H1 (cell line): ENCODE results near the gene LENG1. TPM values are rescaled to one million over a fixed set of nuclear protein-coding genes. Genes with fewer than 3 reads are reported as not detected.
A peak's percentile ranks its signal among the peaks of the same experiment; 100 is the strongest.

Experiments
- CTCF ChIA-PET: fragments of 300-600 bp; sonication (Branson Sonifier 250); formaldehyde crosslinking; loops from one replicate; lab custom pipeline; 2021; ENCODE audit not compliant: partially characterized antibody; lab: Charles Lee
- POLR2A ChIA-PET: fragments of 300-600 bp; sonication (Branson Sonifier 250); formaldehyde crosslinking; loops from one replicate; lab custom pipeline; 2021; ENCODE audit warnings: inconsistent platforms; ENCODE audit not compliant: partially characterized antibody; lab: Charles Lee
- DNase-seq, 2 experiments: peaks; one replicate each; pipeline versions ENCODE4 v3.0.0 to v3.0.0-alpha.2; 2010 to 2022; ENCODE audit warnings: low spot score in 2 of 2, low read depth in 1 of 2, mixed read lengths in 1 of 2
- FAIRE-seq: peaks from 2 replicates; lab custom pipeline; 2011; peaks lifted over from hg19 to GRCh38; lab: Jason Lieb, UNC
- H2AFZ ChIP-seq: 2 replicates; pipeline ENCODE4 v1.8.1; 2012; ENCODE audit warnings: low read length, inconsistent platforms
- H2AK5ac ChIP-seq: 2 replicates; pipeline ENCODE4 v1.6.1; 2013; ENCODE audit warnings: low read depth, low read length
- H2BK120ac ChIP-seq: replicated peaks from 2 replicates; pipeline ENCODE3; 2013; ENCODE audit warnings: low read depth, low read length, inconsistent platforms
- H2BK12ac ChIP-seq: 2 replicates; pipeline ENCODE4 v1.6.1; 2013; ENCODE audit warnings: low read depth, low read length
- H2BK15ac ChIP-seq: 2 replicates; pipeline ENCODE4 v1.6.1; 2013; ENCODE audit warnings: low read length
- H2BK20ac ChIP-seq: 2 replicates; pipeline ENCODE4 v1.6.1; 2013; ENCODE audit warnings: low read length
- H2BK5ac ChIP-seq: 2 replicates; pipeline ENCODE4 v1.6.1; 2013; ENCODE audit warnings: low read depth, low read length
- H3K14ac ChIP-seq: 2 replicates; pipeline ENCODE4 v1.6.1; 2013; ENCODE audit warnings: inconsistent platforms; ENCODE audit not compliant: insufficient read length
- H3K18ac ChIP-seq: 2 replicates; pipeline ENCODE4 v1.6.1; 2013; ENCODE audit warnings: low read length; ENCODE audit errors: extremely low read depth
- H3K23ac ChIP-seq: 2 replicates; pipeline ENCODE4 v1.6.1; 2013; ENCODE audit warnings: inconsistent platforms; ENCODE audit not compliant: insufficient read length
- H3K23me2 ChIP-seq: 2 replicates; pipeline ENCODE4 v1.6.1; 2013; ENCODE audit warnings: low read depth, low read length
- H3K27ac ChIP-seq: 2 replicates; pipeline ENCODE4 v1.6.1; 2011; ENCODE audit warnings: low read depth, low read length, inconsistent platforms
- H3K27me3 ChIP-seq, 4 experiments: replicated peaks in 1 of 4; 1 replicate in 1 of 4; 2 replicates in 3 of 4; pipeline versions ENCODE4 v1.6.1 to v1.8.1; 2011 to 2013; ENCODE audit warnings: low read length in 3 of 4, mild to moderate bottlenecking in 3 of 4, inconsistent platforms in 2 of 4, mixed read lengths in 2 of 4, moderate library complexity in 1 of 4; ENCODE audit not compliant: control insufficient read depth in 3 of 4, insufficient read depth in 3 of 4; ENCODE audit errors: extremely low read depth in 1 of 4
- H3K36me3 ChIP-seq, 4 experiments: 2 replicates each; pipeline versions ENCODE4 v1.6.1 to v1.8.1; 2011 to 2013; ENCODE audit warnings: mild to moderate bottlenecking in 4 of 4, low read length in 3 of 4, moderate library complexity in 2 of 4, control low read depth in 1 of 4, inconsistent platforms in 1 of 4; ENCODE audit not compliant: insufficient read depth in 4 of 4, control insufficient read depth in 2 of 4
- H3K4ac ChIP-seq: replicated peaks from 2 replicates; pipeline ENCODE3; 2013; ENCODE audit warnings: low read length, low read depth, mixed read lengths, inconsistent platforms; ENCODE audit not compliant: insufficient read length
- H3K4me1 ChIP-seq, 4 experiments: replicated peaks in 1 of 4; 1 replicate in 1 of 4; 2 replicates in 3 of 4; pipeline versions ENCODE4 v1.6.1 to v1.8.1; 2011 to 2013; ENCODE audit warnings: low read length in 3 of 4, inconsistent platforms in 2 of 4, mixed read lengths in 1 of 4; ENCODE audit not compliant: insufficient read depth in 4 of 4, control insufficient read depth in 3 of 4
- H3K4me2 ChIP-seq, 2 experiments: 2 replicates each; pipeline versions ENCODE4 v1.6.1 to v1.8.1; 2011 to 2013; ENCODE audit warnings: low read depth in 2 of 2, low read length in 2 of 2, control low read depth in 1 of 2, inconsistent platforms in 1 of 2, mild to moderate bottlenecking in 1 of 2; ENCODE audit not compliant: insufficient read depth in 1 of 2
- H3K4me3 ChIP-seq, 4 experiments: fragments of 200-600, 300-600 bp in 1 of 4; sonication (generic), shearing (Covaris generic), sonication (Bioruptor Twin) in 1 of 4; 2 replicates each; pipeline versions ENCODE4 v1.5.1 to v1.8.1; 2011 to 2016; ENCODE audit warnings: low read length in 4 of 4, low read depth in 3 of 4, control low read depth in 2 of 4, inconsistent platforms in 2 of 4, mild to moderate bottlenecking in 2 of 4, mixed read lengths in 1 of 4, moderate library complexity in 1 of 4; ENCODE audit not compliant: insufficient read depth in 2 of 4; ENCODE audit errors: extremely low read depth in 1 of 4
- H3K56ac ChIP-seq: replicated peaks from 2 replicates; pipeline ENCODE3; 2013; ENCODE audit warnings: low read depth, mild to moderate bottlenecking, mixed read lengths, low read length, inconsistent platforms; ENCODE audit not compliant: insufficient read length
- H3K79me1 ChIP-seq: 2 replicates; pipeline ENCODE4 v1.6.1; 2013; ENCODE audit warnings: low read depth, low read length, control low read depth
- H3K79me2 ChIP-seq, 2 experiments: 2 replicates each; pipeline versions ENCODE4 v1.6.1 to v1.8.1; 2012 to 2013; ENCODE audit warnings: low read length in 2 of 2, mild to moderate bottlenecking in 2 of 2, inconsistent platforms in 1 of 2; ENCODE audit not compliant: insufficient read depth in 2 of 2, control insufficient read depth in 1 of 2
- H3K9ac ChIP-seq, 4 experiments: replicated peaks in 1 of 4; 1 replicate in 1 of 4; 2 replicates in 3 of 4; pipeline versions ENCODE4 v1.6.1 to v1.8.1; 2011 to 2013; ENCODE audit warnings: low read depth in 3 of 4, low read length in 3 of 4, control low read depth in 2 of 4, mild to moderate bottlenecking in 2 of 4, moderate library complexity in 2 of 4, inconsistent platforms in 1 of 4; ENCODE audit errors: extremely low read depth in 1 of 4
- H3K9me3 ChIP-seq, 2 experiments: 2 replicates each; pipeline versions ENCODE4 v1.6.1 to v1.8.1; 2012 to 2013; ENCODE audit warnings: mild to moderate bottlenecking in 2 of 2, moderate library complexity in 2 of 2, control low read depth in 1 of 2, inconsistent platforms in 1 of 2, low read depth in 1 of 2, low read length in 1 of 2, mixed read lengths in 1 of 2; ENCODE audit not compliant: insufficient read depth in 2 of 2
- H4K20me1 ChIP-seq, 2 experiments: replicated peaks in 1 of 2; 2 replicates each; pipeline versions ENCODE3 to v1.8.1; 2011 to 2013; ENCODE audit warnings: inconsistent platforms in 2 of 2, low read length in 2 of 2, mild to moderate bottlenecking in 1 of 2; ENCODE audit not compliant: insufficient read depth in 2 of 2, control insufficient read depth in 1 of 2
- H4K5ac ChIP-seq: 2 replicates; pipeline ENCODE4 v1.6.1; 2013; ENCODE audit warnings: low read length, low read depth, mixed read lengths, inconsistent platforms; ENCODE audit not compliant: insufficient read length
- H4K8ac ChIP-seq: 2 replicates; pipeline ENCODE4 v1.8.0; 2013; ENCODE audit warnings: mild to moderate bottlenecking, moderate library complexity, low read length, inconsistent platforms; ENCODE audit not compliant: insufficient read depth; ENCODE audit errors: extremely low read depth
- H4K91ac ChIP-seq: replicated peaks from 2 replicates; pipeline ENCODE3; 2013; ENCODE audit warnings: low read length, mixed read lengths, inconsistent platforms; ENCODE audit not compliant: insufficient read length
- CBX5 ChIP-seq: fragments of 300-800, 300-1000 bp; sonication (generic); IDR thresholded peaks from 2 replicates; pipeline ENCODE4 v1.7.1; 2016; ENCODE audit warnings: antibody characterized with exemption, low read length, low read depth
- NANOG ChIP-seq: IDR thresholded peaks from 2 replicates; pipeline ENCODE4 v1.6.1; 2011; ENCODE audit warnings: low read length, low read depth, mild to moderate bottlenecking, inconsistent platforms; ENCODE audit not compliant: insufficient read depth, poor library complexity, severe bottlenecking
- POLR2A ChIP-seq, 2 experiments: IDR thresholded peaks; 1 replicate in 1 of 2; 2 replicates in 1 of 2; pipeline ENCODE4 v1.6.1; 2011; ENCODE audit warnings: low read depth in 2 of 2, low read length in 2 of 2, mild to moderate bottlenecking in 2 of 2; ENCODE audit errors: control extremely low read depth in 1 of 2
- SIN3A ChIP-seq, 2 experiments: IDR thresholded peaks in 1 of 2; conservative IDR thresholded peaks in 1 of 2; 2 replicates each; pipeline ENCODE4 v1.6.1; 2011 to 2012; ENCODE audit warnings: low read length in 2 of 2, improper control_type of control experiment in 1 of 2, low read depth in 1 of 2, mild to moderate bottlenecking in 1 of 2
- TBP ChIP-seq: IDR thresholded peaks from 2 replicates; pipeline ENCODE4 v1.6.1; 2011; ENCODE audit warnings: low read depth, low read length, improper control_type of control experiment
- WGBS, 2 experiments: shearing (Covaris generic) in 1 of 2; methylation state at CpG; one replicate each; pipeline versions ENCODE4 v1.1.6 to v1.1.7; 2013 to 2015; ENCODE audit warnings: low lambda C conversion rate in 2 of 2, mixed read lengths in 2 of 2, inconsistent platforms in 1 of 2, low coverage in 1 of 2, missing lambda C conversion rate in 1 of 2; ENCODE audit not compliant: insufficient replicate concordance in 2 of 2, insufficient coverage in 1 of 2, insufficient read length in 1 of 2; ENCODE audit errors: extremely low coverage in 1 of 2, missing lambda C conversion rate in 1 of 2; 5-methylcytosine and 5-hydroxymethylcytosine counted together
- long read RNA-seq, 2 experiments: library from RNA in 1 of 2; library from capped mRNA in 1 of 2; stranded (forward); transcript quantifications; one replicate each; pipeline ENCODE4 v2.0.0, GENCODE V29; 2021; ENCODE audit warnings: inconsistent platforms in 1 of 2
- polyA minus RNA-seq, 3 experiments: library from RNA; depleted of rRNA, polyadenylated mRNA; stranded (reverse); fragments of >200 nt; gene quantifications; 1 replicate in 2 of 3; 2 replicates in 1 of 3; pipeline ENCODE4 v1.2.3, GENCODE V29; 2011
- polyA plus RNA-seq, 7 experiments: library from polyadenylated mRNA; depleted of rRNA in 3 of 7; stranded (reverse) in 5 of 7; unstranded in 2 of 7; fragments of >200 nt in 5 of 7; fragments of 200-250 nt in 2 of 7; gene quantifications; 1 replicate in 5 of 7; 2 replicates in 1 of 7; 4 replicates in 1 of 7; pipeline versions ENCODE4 v1.2.1 to v1.2.3, GENCODE V29; 2011 to 2013; ENCODE audit warnings: missing spikeins in 2 of 7, mixed read lengths in 2 of 7
- total RNA-seq: library from RNA; stranded (reverse); fragmentation: NEBNext Ultra II Directional; extraction: Animal tissue kit (Norgen Biotek cat#: 25700); gene quantifications from 2 replicates; pipeline ENCODE4 v1.2.1, GENCODE V29; 2021

LENG1 gene
- total RNA-seq: 4.4 and 4.6 TPM in 2 replicates
- polyA plus RNA-seq (2011; rRNA removed): 1.2 and 1.5 TPM in 2 replicates
- 2.4 TPM for polyA plus RNA-seq (2011; cell fraction: cytosol; rRNA removed)
- polyA plus RNA-seq (2011; cell fraction: nucleus; rRNA removed): 2.1 TPM
- 3.9 to 5.0 TPM (median 4.4 TPM) in 4 replicates for polyA plus RNA-seq (2012, experiment 1 of 2)
- 2.5 TPM for polyA plus RNA-seq (2012, experiment 2 of 2)
- polyA plus RNA-seq (2013, experiment 1 of 2): 4.3 TPM
- polyA plus RNA-seq (2013, experiment 2 of 2): 4.5 TPM
- polyA minus RNA-seq (2011; rRNA and poly(A)+ RNA removed): 0.10 and 0.25 TPM in 2 replicates
- 0.95 TPM for polyA minus RNA-seq (2011; cell fraction: cytosol; rRNA and poly(A)+ RNA removed)
- 1.6 TPM for polyA minus RNA-seq (2011; cell fraction: nucleus; rRNA and poly(A)+ RNA removed)
- long read RNA-seq, experiment 1: 0 reads
- long read RNA-seq, experiment 2, transcript LENG1-201 (4 exons, 1,542 nt): major isoform, 18 of 19 reads
- long read RNA-seq, experiment 2, partial matches to known transcripts: 0 of 19 reads
- long read RNA-seq, experiment 2, other reads (novel, unspliced or antisense): 1 of 19 reads

DNA sequence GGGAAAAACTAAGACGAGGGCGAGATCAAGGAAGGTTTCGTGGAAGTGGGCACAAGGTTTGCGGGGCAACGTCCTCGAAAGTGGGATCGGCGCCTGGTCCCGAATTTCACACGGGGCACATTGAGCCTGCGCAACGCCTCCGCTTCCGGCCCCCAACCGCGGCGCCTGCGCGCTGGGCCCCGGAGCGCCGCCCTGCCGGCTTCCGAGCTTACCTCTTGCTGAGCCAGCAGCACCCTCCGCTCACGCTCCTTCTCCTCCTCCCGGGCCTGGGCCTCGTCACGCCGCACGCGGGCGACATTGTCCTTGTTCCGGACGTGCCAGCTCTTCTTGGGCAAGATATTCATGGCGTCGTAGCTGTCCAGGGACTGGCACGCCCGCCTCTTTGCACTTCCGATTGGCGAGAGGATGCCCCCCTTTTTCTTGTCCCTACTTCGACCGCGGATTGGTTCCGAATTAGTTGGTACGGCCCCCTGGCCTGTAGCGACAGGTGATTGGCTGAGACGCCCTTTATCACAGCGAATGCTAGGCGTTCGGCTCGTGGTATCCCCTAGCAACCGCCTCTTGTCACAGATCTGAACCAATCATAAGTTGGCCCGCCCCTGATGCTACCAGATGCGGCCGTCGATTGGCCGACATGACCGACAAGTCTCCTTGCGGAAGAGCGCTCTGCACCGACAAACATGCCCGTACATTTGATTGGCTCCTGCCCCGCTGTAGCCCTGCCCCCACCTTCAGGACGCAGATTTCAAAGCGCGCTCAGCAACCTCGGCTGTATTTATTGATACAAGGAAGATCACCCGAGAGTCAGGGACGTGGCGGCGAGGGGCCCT, at the start of gene LENG1:
Gene LENG1, minus strand, starts transcription at position 370 of the 830 bp plus-strand sequence. Its CDS starts 26 bp downstream, at position 344.
- Histone ChIP-seq H3K4me2 (peak within 1 kb of the TSS; percentile 93 to 100), H2BK15ac (peak within 1 kb of the TSS; percentile 97), H4K8ac (peak within 1 kb of the TSS; percentile 75; the same call in 1 of the 2 replicates), H3K4me3 (peak within 1 kb of the TSS; percentile 81 to 96 (median 88)), H3K9ac (peak within 1 kb of the TSS; percentile 53 to 91 (median 78)), H2AK5ac (no peak within 1 kb of the TSS), H3K27ac (peak within 1 kb of the TSS; percentile 84), H3K36me3 (peaks cover 8 to 20% (median 15%) of the 10 kb centered on the region in 4 experiments), H2BK120ac (no peak within 1 kb of the TSS), H3K56ac (peak within 1 kb of the TSS; percentile 49), H2BK5ac (peak within 1 kb of the TSS; percentile 97), H3K9me3 (no peaks in the 10 kb centered on the region), H4K20me1 (peaks cover 1 to 19% of the 10 kb centered on the region in 2 experiments), H3K18ac (peak within 1 kb of the TSS; percentile 91), H3K4ac (peak within 1 kb of the TSS; percentile 89), H3K23ac (no peak within 1 kb of the TSS), H3K4me1 (peaks cover 0 to 24% (median 11%) of the 10 kb centered on the region in 4 experiments; a peak in 6 of 7 replicates), H3K23me2 (peaks cover 20% of the 10 kb centered on the region), H3K14ac (no peak within 1 kb of the TSS), H4K91ac (peak within 1 kb of the TSS; percentile 96), H3K27me3 (peaks cover 0 to 8% (median 4%) of the 10 kb centered on the region in 4 experiments; a peak in 4 of 7 replicates), H4K5ac (peak within 1 kb of the TSS; percentile 99), H3K79me2 (no peaks in the 10 kb centered on the region), H2AFZ (peak within 1 kb of the TSS; percentile 65), H3K79me1 (peaks cover 10% of the 10 kb centered on the region), H2BK20ac (no peak within 1 kb of the TSS), H2BK12ac (peak within 1 kb of the TSS; percentile 62; the same call in 1 of the 2 replicates)
- ChIA-PET CTCF (interaction anchor here (0.6 to 2.1 kb wide), 8 partner anchors 9 to 72 kb away, joined by 3 to 8 read pairs (median 4); partner anchors contain the start of gene TMC4), POLR2A (interaction anchor here (0.7 to 14.8 kb wide), 11 partner anchors 11 to 51 kb away, joined by 3 to 348 read pairs (median 4); partner anchors contain the start of genes CNOT3, MBOAT7, PRPF31 and RPS9)
- FAIRE-seq: peak; percentile 94
- WGBS, 2 experiments: 2% methylated on average over 65 of the region's 72 CpGs; no CpG with 5 or more reads in 1 of the 2 experiments
- peak; percentile 93 to 100 for DNase-seq
- TF ChIP-seq CBX5 (no peak), TBP (no peak; the same call in 1 of the 2 replicates), NANOG (no peak), POLR2A (IDR thresholded peaks at IDR 0.05; ENCODE audit: control extremely low read depth in 1 of 2, low read depth in 2 of 2, low read length in 2 of 2) (peak; percentile 74 to 76; a peak in 2 of 3 replicates), SIN3A (conservative IDR thresholded peaks at IDR 0.05 in 1 of 2, IDR thresholded peaks at IDR 0.05 in 1 of 2; ENCODE audit: low read depth in 1 of 2, low read length in 2 of 2) (peak; percentile 40 to 77; a peak in 1 of 4 replicates)
